HG02759 (cell line): ENCODE results near the gene COL11A1.
A peak's percentile ranks its signal among the peaks of the same experiment; 100 is the strongest.
"Not testable (repeated sequence)": the region's sequence is repeated elsewhere in the genome, so short reads cannot be mapped to it uniquely, and the experiment has no call there.

Source experiments
- ATAC-seq: cut with Tn5 transposase; IDR thresholded peaks from one replicate; pipeline ENCODE4 v1.9.1; 2021; ENCODE audit warnings: mild to moderate bottlenecking, moderate library complexity; ENCODE audit not compliant: unreplicated experiment

COL11A1 gene

GRCh38 chr1:103084181-103084580 lies 24.1 kb downstream of the COL11A1 start:
- ATAC-seq = no peak

GRCh38 chr1:103075316-103076000 lies 32.9 kb downstream of the COL11A1 start:
- no peak for ATAC-seq

GRCh38 chr1:103074224-103074623 lies 34.1 kb downstream of the COL11A1 start:
- ATAC-seq = no peak

- ATAC-seq = no peak
Observed at GRCh38 chr1:103069201-103069600, 39.1 kb downstream of the COL11A1 start.

GRCh38 chr1:103063921-103064320 lies 44.4 kb downstream of the COL11A1 start:
- no peak for ATAC-seq

- no peak for ATAC-seq
Observed at GRCh38 chr1:103058391-103058790, 49.9 kb downstream of the COL11A1 start.

- ATAC-seq = no peak
Observed at GRCh38 chr1:103056423-103056822, 51.9 kb downstream of the COL11A1 start.

- not testable (repeated sequence) for ATAC-seq
Observed at GRCh38 chr1:103028110-103028509, 80.2 kb downstream of the COL11A1 start.

GRCh38 chr1:103025858-103026409 lies 82.4 kb downstream of the COL11A1 start:
- ATAC-seq = no peak

- no peak for ATAC-seq
Observed at GRCh38 chr1:103024051-103024450, 84.3 kb downstream of the COL11A1 start.

- no peak for ATAC-seq
Observed at GRCh38 chr1:103002005-103002404, 106.3 kb downstream of the COL11A1 start.

- no peak for ATAC-seq
Observed at GRCh38 chr1:102978874-102979273, 129.4 kb downstream of the COL11A1 start.

- ATAC-seq = no peak
Observed at GRCh38 chr1:102977292-102977691, 131.0 kb downstream of the COL11A1 start.

- peak; percentile 56 for ATAC-seq
Observed at GRCh38 chr1:102970496-102971078, 137.7 kb downstream of the COL11A1 start.

- no peak for ATAC-seq
Observed at GRCh38 chr1:102967786-102968185, 140.5 kb downstream of the COL11A1 start.

- no peak for ATAC-seq
Observed at GRCh38 chr1:102961549-102961948, 146.8 kb downstream of the COL11A1 start.

GRCh38 chr1:102954576-102954975 lies 153.7 kb downstream of the COL11A1 start:
- ATAC-seq = no peak

- ATAC-seq = no peak
Observed at GRCh38 chr1:102952400-102952799, 155.9 kb downstream of the COL11A1 start.

- no peak for ATAC-seq
Observed at GRCh38 chr1:102942324-102942723, 166.0 kb downstream of the COL11A1 start.

GRCh38 chr1:102941366-102941947 lies 166.9 kb downstream of the COL11A1 start:
- ATAC-seq = no peak

GRCh38 chr1:102937401-102937800 lies 170.9 kb downstream of the COL11A1 start:
- ATAC-seq = no peak

GRCh38 chr1:102933362-102933761 lies 175.0 kb downstream of the COL11A1 start:
- ATAC-seq = not testable (repeated sequence)
